Measurements from ENCODE around the gene HAP1. TPM values are rescaled to one million over a fixed set of nuclear protein-coding genes. Genes with fewer than 3 reads are reported as not detected.

HAP1 gene
- total and polyA plus RNA-seq, 3 donors from 2014 or later: 1.9 to 5.3 (median 2.9) TPM

DNA sequence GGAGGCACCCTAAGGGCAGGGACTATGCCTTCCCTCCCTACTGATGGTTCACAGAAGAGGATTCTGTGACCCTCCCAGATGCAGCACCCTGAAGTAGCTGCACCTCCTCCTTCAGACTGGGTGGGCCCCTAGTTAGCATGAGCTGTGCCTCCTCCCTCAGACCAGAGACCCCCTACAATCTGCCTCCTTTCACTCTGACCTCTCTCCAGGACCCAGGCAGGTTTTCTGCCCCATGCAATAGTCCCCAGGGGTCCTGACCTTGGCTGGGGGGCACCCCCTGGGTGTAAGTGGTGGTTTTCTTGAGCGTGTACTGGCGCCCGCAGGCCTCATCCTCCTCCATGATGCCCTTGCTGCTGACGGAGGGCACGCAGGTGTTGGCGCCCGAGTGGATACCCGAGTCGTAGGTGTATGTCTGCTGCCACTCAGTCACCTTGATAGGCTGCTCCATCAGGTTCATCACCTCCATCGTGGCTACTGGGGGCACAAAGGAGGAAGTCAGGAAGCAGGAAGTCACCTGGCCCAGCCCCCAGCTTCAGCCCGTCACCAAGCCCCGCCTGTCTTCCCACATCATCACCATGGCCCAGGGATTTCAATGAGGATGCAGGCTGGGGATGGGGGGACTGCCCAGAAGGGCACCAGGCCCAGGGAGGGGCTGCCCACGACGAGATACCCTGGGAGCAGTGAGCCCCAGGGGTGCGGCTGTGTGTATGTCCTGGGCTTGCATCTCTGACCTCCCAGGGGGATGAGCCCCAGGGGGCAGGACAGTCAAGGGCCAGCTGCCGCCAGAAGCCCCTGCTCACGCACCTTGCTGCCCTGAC lies 37.2 kb upstream of the HAP1 start:
- Histone ChIP-seq H3K4me3 (no peak overlapping the region), H3K36me3 (ENCODE audit: low read depth, missing control alignments) (no peaks in the 10 kb centered on the region), H3K9me3 (no peaks in the 10 kb centered on the region), H3K4me1 (no peaks in the 10 kb centered on the region), H3K27me3 (no peaks in the 10 kb centered on the region), H3K27ac (no peak overlapping the region)
- intact Hi-C loops (cut with DNase I; ENCODE audit: low total_unique reads): no loop called here
- WGBS, 2 donors: 89 to 94% methylated on average over 16 of the region's 17 CpGs
- TF ChIP-seq, protein P1, sequence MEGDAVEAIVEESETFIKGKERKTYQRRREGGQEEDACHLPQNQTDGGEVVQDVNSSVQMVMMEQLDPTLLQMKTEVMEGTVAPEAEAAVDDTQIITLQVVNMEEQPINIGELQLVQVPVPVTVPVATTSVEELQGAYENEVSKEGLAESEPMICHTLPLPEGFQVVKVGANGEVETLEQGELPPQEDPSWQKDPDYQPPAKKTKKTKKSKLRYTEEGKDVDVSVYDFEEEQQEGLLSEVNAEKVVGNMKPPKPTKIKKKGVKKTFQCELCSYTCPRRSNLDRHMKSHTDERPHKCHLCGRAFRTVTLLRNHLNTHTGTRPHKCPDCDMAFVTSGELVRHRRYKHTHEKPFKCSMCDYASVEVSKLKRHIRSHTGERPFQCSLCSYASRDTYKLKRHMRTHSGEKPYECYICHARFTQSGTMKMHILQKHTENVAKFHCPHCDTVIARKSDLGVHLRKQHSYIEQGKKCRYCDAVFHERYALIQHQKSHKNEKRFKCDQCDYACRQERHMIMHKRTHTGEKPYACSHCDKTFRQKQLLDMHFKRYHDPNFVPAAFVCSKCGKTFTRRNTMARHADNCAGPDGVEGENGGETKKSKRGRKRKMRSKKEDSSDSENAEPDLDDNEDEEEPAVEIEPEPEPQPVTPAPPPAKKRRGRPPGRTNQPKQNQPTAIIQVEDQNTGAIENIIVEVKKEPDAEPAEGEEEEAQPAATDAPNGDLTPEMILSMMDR (IDR thresholded peaks at IDR 0.05): no peak
- no peak for TF ChIP-seq POLR2A (IDR thresholded peaks at IDR 0.05)
- DNase-seq: no peak

DNA sequence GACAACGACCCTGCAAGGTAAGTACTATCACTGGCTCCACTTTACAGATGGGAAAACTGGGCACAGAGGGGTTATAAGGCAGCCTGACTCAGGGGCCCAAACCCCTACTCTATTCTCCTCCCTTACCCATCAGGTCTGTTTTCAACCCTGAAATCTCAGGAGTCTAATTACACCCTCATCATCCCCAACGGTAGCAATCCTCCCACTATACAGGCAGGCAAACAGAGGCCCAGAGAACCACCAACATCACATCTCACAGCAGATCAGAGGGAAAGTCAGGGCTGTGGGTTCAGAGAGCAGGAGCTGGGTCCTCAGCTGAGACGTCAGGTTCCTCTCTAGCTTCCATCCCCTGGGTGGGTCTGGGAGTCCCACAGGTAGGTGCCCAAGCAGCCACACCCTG lies 35.5 kb upstream of the HAP1 start:
- intact Hi-C loops (cut with DNase I; ENCODE audit: low total_unique reads): no loop called here
- no peaks in the 10 kb centered on the region for H3K36me3 ChIP-seq (ENCODE audit: low read depth, missing control alignments)
- 87 to 93% methylated on average over 2 to 3 of the region's 3 CpGs for WGBS, 2 donors

DNA sequence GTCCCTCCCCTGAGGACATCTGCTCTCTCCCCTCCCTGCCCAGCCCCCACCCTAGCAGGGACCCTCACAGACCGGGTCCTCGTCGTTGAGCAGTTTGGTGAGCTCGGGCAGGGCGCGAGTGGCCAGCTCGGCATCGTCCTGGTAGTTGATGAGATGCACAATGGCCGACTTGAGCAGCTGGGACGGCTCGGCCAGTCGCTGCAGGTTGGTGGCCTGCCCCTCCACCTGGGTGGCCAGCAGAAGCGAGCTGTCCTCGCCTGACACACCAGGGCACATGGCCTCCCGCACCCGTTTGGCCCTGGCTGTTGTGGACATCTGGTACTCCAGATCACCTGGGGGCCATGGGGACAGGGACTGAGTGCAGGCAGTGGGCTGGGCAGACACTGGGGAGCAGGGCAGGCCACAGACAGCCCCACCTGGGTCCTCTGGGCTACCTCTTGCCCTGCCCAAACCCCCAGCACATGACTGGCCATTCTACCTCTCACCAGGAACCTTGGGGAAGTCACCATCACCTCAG lies 35.0 kb upstream of the HAP1 start:
- H3K36me3 ChIP-seq (ENCODE audit: low read depth, missing control alignments): no peaks in the 10 kb centered on the region

More for the DNA sequence above, 35.5 kb upstream of the HAP1 start:
- no peaks in the 10 kb centered on the region for H3K9me3 ChIP-seq
- TF ChIP-seq, protein P1 (IDR thresholded peaks at IDR 0.05): no peak
- TF ChIP-seq POLR2A (IDR thresholded peaks at IDR 0.05): no peak
- no peaks in the 10 kb centered on the region for H3K4me1 ChIP-seq
- no peak overlapping the region for H3K27ac ChIP-seq
- no peaks in the 10 kb centered on the region for H3K27me3 ChIP-seq
- no peak for DNase-seq
- no peak overlapping the region for H3K4me3 ChIP-seq

DNA sequence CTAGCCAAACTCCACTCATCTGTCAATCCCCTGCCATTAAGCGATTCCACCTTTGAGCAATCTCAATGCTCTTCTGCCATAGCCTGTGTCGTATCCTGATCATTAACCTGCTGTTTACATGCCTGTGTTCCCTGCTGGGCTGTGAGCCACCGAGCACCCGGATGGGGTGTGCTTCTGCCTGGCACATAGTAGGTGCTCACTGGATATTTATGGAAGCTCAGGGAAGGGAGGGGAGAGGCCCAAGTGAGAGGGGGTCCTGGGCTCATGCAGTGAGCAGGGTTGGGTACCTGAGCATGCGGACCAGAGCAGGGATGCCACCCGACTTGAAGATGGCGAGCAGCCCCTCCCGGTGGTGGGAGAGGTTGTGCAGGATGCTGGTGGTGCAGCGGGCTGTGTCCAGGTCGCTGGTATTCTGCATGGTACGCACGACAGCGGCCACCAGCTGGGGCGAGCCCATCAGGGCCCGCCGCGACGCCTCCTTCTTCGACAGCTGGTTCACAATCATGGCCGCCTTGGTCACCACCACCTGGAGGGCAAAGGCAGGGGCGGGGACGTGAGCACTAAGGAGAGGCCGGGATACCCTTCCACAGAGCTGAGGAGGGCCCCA lies 34.3 kb upstream of the HAP1 start:
- TF ChIP-seq POLR2A (IDR thresholded peaks at IDR 0.05): no peak
- no peak overlapping the region for H3K27ac ChIP-seq
- no peaks in the 10 kb centered on the region for H3K4me1 ChIP-seq
- H3K4me3 ChIP-seq: no peak overlapping the region
- no peaks in the 10 kb centered on the region for H3K36me3 ChIP-seq (ENCODE audit: low read depth, missing control alignments)
- no peak for DNase-seq
- intact Hi-C loops (cut with DNase I; ENCODE audit: low total_unique reads): no loop called here
- H3K9me3 ChIP-seq: no peaks in the 10 kb centered on the region
- WGBS, 2 donors: 96 to 100% methylated on average over 2 to 23 of the region's 23 CpGs
- no peaks in the 10 kb centered on the region for H3K27me3 ChIP-seq

More for the DNA sequence above, 35.0 kb upstream of the HAP1 start:
- Histone ChIP-seq H3K27me3 (no peaks in the 10 kb centered on the region), H3K27ac (no peak overlapping the region), H3K4me1 (no peaks in the 10 kb centered on the region), H3K9me3 (no peaks in the 10 kb centered on the region), H3K4me3 (no peak overlapping the region)
- 90 to 91% methylated on average over 2 to 16 of the region's 16 CpGs for WGBS, 2 donors
- DNase-seq: no peak
- TF ChIP-seq POLR2A (IDR thresholded peaks at IDR 0.05): no peak
- TF ChIP-seq, protein P1 (IDR thresholded peaks at IDR 0.05): no peak
- intact Hi-C loops (cut with DNase I; ENCODE audit: low total_unique reads): no loop called here

DNA sequence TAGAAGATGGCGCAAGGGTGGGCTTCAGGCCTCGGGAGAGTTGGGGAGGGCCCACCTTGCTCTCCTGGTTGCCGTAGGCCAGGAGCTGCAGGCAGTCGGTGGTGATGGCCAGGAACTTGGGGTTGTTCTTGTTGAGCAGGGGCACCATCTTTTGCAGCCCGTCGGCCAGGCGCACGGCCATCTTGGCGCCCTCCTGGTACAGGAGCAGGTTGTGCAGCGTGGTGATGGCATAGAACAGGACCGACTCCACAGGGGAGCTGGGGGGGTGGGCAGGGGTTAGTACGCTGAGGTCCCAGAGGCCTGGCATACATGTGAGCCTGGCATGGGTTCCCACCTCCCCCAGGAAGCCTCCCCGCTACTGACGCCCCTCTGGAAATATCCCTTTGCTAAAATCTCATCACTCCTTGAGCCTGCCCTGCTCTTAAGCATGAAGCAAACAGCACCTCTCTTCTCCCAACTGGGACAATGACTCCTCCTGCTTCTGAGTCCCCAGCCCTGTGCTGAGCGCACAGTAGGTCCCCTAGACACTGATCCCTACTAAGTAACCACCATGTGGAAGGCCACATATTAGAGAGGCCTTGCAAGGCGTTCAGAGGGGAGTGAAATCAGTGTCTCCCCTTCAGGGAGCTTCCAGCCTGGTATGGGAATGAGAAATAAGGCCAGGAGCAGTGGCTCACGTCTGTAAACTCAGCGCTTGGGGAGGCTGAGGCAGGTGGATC lies 33.0 kb upstream of the HAP1 start:
- TF ChIP-seq, protein P1 (IDR thresholded peaks at IDR 0.05): no peak
- TF ChIP-seq POLR2A (IDR thresholded peaks at IDR 0.05): no peak
- Histone ChIP-seq H3K4me1 (no peaks in the 10 kb centered on the region), H3K27ac (no peak overlapping the region), H3K27me3 (no peaks in the 10 kb centered on the region), H3K9me3 (no peaks in the 10 kb centered on the region), H3K36me3 (ENCODE audit: low read depth, missing control alignments) (no peaks in the 10 kb centered on the region), H3K4me3 (no peak overlapping the region)
- 96 to 98% methylated on average over 10 to 18 of the region's 18 CpGs for WGBS, 2 donors
- no peak for DNase-seq
- intact Hi-C loops (cut with DNase I; ENCODE audit: low total_unique reads): no loop called here
